ENCODE measurements around the gene ARPC4. TPM values are rescaled to one million over a fixed set of nuclear protein-coding genes. Genes with fewer than 3 reads are reported as not detected.

Gene ARPC4
- total RNA-seq, 1 donor, result 198 TPM

- H3K4me3 ChIP-seq (ENCODE audit: low read depth, low read length), result no peak overlapping the region
- no peak for DNase-seq (ENCODE audit: low read depth)
- peak; percentile 29 for TF ChIP-seq CTCF (IDR thresholded peaks at IDR 0.05; ENCODE audit: insufficient read depth, low read length)
Measured at GRCh38 chr3:9820946-9821345, 28.1 kb downstream of the ARPC4 start.

- no peak overlapping the region for H3K4me3 ChIP-seq (ENCODE audit: low read depth, low read length)
- no peak for DNase-seq (ENCODE audit: low read depth)
- TF ChIP-seq CTCF (IDR thresholded peaks at IDR 0.05; ENCODE audit: insufficient read depth, low read length), result no peak
Measured at GRCh38 chr3:9825451-9826040, 32.7 kb downstream of the ARPC4 start.

- TF ChIP-seq CTCF (IDR thresholded peaks at IDR 0.05; ENCODE audit: insufficient read depth, low read length), result peak; percentile 20
- no peak overlapping the region for H3K4me3 ChIP-seq (ENCODE audit: low read depth, low read length)
- DNase-seq (ENCODE audit: low read depth), result no peak
Measured at GRCh38 chr3:9826815-9827573, 34.1 kb downstream of the ARPC4 start.

GRCh38 chr3:9828801-9829755 lies 36.2 kb downstream of the ARPC4 start:
- TF ChIP-seq CTCF (IDR thresholded peaks at IDR 0.05; ENCODE audit: insufficient read depth, low read length), result no peak
- H3K4me3 ChIP-seq (ENCODE audit: low read depth, low read length), result no peak overlapping the region
- no peak for DNase-seq (ENCODE audit: low read depth)

- no peak for TF ChIP-seq CTCF (IDR thresholded peaks at IDR 0.05; ENCODE audit: insufficient read depth, low read length)
- H3K4me3 ChIP-seq (ENCODE audit: low read depth, low read length), result no peak overlapping the region
- no peak for DNase-seq (ENCODE audit: low read depth)
Measured at GRCh38 chr3:9831253-9831652, 38.4 kb downstream of the ARPC4 start.

GRCh38 chr3:9833078-9833477 lies 40.2 kb downstream of the ARPC4 start:
- no peak for TF ChIP-seq CTCF (IDR thresholded peaks at IDR 0.05; ENCODE audit: insufficient read depth, low read length)
- DNase-seq (ENCODE audit: low read depth), result no peak
- H3K4me3 ChIP-seq (ENCODE audit: low read depth, low read length), result no peak overlapping the region
